Measurements from ENCODE around the gene MYOC.

- TF ChIP-seq CTCF (IDR thresholded peaks at IDR 0.05): no peak
- TF ChIP-seq POLR2A (IDR thresholded peaks at IDR 0.05): no peak
Observed at GRCh38 chr1:171646249-171646560, 6.3 kb downstream of the MYOC start.

Measured in esophagus squamous epithelium (tissue), 4 donors.